Gastroesophageal sphincter (tissue), 4 donors: Measurements from ENCODE around the gene CTCF. TPM values are rescaled to one million over a fixed set of nuclear protein-coding genes. Genes with fewer than 3 reads are reported as not detected.

Source experiments
- ATAC-seq: fragments of 150-250 bp; one replicate; pipeline ENCODE4 v1.9.1; 2016; ENCODE audit warnings: mild to moderate bottlenecking, moderate library complexity
- H3K27ac ChIP-seq, 4 donors: fragments of 200-600 bp; sonication (generic) in 3 of 4; 1 replicate in 3 of 4; 2 replicates in 1 of 4; pipeline ENCODE4 v1.5.1; 2016 to 2019
- H3K27me3 ChIP-seq: fragments of 200-600 bp; sonication (generic); one replicate; pipeline ENCODE4 v1.5.1; 2019
- H3K36me3 ChIP-seq, 2 donors: fragments of 200-600 bp; sonication (generic); one replicate each; pipeline ENCODE4 v1.5.1; 2019; ENCODE audit warnings: control low read depth in 1 of 2
- H3K4me1 ChIP-seq, 3 donors: fragments of 200-600 bp; sonication (generic); 1 replicate in 2 of 3; 2 replicates in 1 of 3; pipeline ENCODE4 v1.5.1; 2016 to 2019; ENCODE audit warnings: control low read depth in 2 of 3
- H3K4me3 ChIP-seq, 2 donors: fragments of 200-600 bp; sonication (generic); one replicate each; pipeline ENCODE4 v1.5.1; 2019; ENCODE audit warnings: mild to moderate bottlenecking in 1 of 2, moderate library complexity in 1 of 2
- H3K9me3 ChIP-seq, 3 donors: fragments of 200-600 bp; sonication (generic); one replicate each; pipeline ENCODE4 v1.5.1; 2017 to 2019; ENCODE audit warnings: control low read depth in 2 of 3
- EP300 ChIP-seq: sonication (generic); formaldehyde crosslinking; IDR thresholded peaks from one replicate; pipeline ENCODE4 v1.6.1; 2017; ENCODE audit warnings: antibody characterized with exemption, mild to moderate bottlenecking
- POLR2A ChIP-seq, 2 donors: fragments of 450-650 bp; IDR thresholded peaks; one replicate each; pipeline ENCODE4 v1.6.1; 2017; ENCODE audit warnings: antibody characterized with exemption in 2 of 2, mild to moderate bottlenecking in 2 of 2, moderate library complexity in 1 of 2
- POLR2AphosphoS5 ChIP-seq: sonication (generic); formaldehyde crosslinking; IDR thresholded peaks from one replicate; pipeline ENCODE4 v1.6.1; 2017; ENCODE audit warnings: antibody characterized with exemption
- WGBS, 2 donors: methylation state at CpG; one replicate each; pipeline ENCODE4 v1.1.5; 2018; ENCODE audit warnings: low coverage in 1 of 2; 5-methylcytosine and 5-hydroxymethylcytosine counted together
- total RNA-seq, 4 donors: library from RNA; depleted of rRNA; stranded (reverse); fragments of >200 nt; gene quantifications; one replicate each; pipeline ENCODE4 v1.1.0, GENCODE V29; 2016
- TF ChIP-seq, protein P1 (sequence below), 4 experiments: fragments of 200-600 bp in 2 of 4; fragments of 450-650 bp in 2 of 4; sonication (generic) in 1 of 4; IDR thresholded peaks; one replicate each; pipeline ENCODE4 v1.5.1; 2017 to 2019; ENCODE audit warnings: antibody characterized with exemption in 4 of 4, mild to moderate bottlenecking in 2 of 4, moderate library complexity in 2 of 4

CTCF gene
- total RNA-seq, 4 donors from 2014 or later: 26.4 to 44.8 (median 41.4) TPM

DNA sequence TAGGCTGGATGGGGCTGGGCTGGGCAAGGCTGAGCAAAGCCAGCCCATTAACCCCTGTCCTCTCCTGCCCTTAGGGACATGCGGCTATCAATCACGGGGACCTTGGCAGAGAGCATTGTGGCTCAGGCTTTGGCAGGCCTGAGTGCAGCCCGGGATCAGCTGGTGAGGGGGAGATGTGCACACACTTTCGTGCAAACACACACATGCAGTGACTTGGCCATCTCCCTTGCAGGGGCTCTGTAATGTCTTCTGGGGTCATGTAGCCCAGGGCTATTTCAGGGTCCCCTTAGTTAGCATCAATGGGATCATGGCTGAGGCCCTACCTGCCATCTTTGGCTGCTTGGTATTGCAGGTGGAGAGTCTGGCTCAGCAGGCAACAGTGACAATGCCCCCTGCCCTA lies 89.5 kb downstream of the CTCF start:
- Histone ChIP-seq H3K27me3 (peaks cover 89% of the 10 kb centered on the region), H3K36me3 (peaks cover 0 to 3% of the 10 kb centered on the region in 2 donors), H3K27ac (no peak overlapping the region), H3K4me1 (peaks cover 5 to 40% (median 8%) of the 10 kb centered on the region in 3 donors), H3K4me3 (no peak overlapping the region), H3K9me3 (no peaks in the 10 kb centered on the region)
- TF ChIP-seq EP300 (no peak), POLR2A (IDR thresholded peaks at IDR 0.05) (no peak), POLR2AphosphoS5 (no peak)
- TF ChIP-seq, protein P1, sequence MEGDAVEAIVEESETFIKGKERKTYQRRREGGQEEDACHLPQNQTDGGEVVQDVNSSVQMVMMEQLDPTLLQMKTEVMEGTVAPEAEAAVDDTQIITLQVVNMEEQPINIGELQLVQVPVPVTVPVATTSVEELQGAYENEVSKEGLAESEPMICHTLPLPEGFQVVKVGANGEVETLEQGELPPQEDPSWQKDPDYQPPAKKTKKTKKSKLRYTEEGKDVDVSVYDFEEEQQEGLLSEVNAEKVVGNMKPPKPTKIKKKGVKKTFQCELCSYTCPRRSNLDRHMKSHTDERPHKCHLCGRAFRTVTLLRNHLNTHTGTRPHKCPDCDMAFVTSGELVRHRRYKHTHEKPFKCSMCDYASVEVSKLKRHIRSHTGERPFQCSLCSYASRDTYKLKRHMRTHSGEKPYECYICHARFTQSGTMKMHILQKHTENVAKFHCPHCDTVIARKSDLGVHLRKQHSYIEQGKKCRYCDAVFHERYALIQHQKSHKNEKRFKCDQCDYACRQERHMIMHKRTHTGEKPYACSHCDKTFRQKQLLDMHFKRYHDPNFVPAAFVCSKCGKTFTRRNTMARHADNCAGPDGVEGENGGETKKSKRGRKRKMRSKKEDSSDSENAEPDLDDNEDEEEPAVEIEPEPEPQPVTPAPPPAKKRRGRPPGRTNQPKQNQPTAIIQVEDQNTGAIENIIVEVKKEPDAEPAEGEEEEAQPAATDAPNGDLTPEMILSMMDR (IDR thresholded peaks at IDR 0.05): no peak
- no CpG with 5 or more reads among the region's 4 CpGs for WGBS, 2 donors
- no peak for ATAC-seq

- Histone ChIP-seq H3K9me3 (no peaks in the 10 kb centered on the region), H3K27me3 (peaks cover 81% of the 10 kb centered on the region), H3K36me3 (peaks cover 0 to 11% of the 10 kb centered on the region in 2 donors), H3K4me1 (peaks cover 5 to 40% (median 8%) of the 10 kb centered on the region in 3 donors), H3K4me3 (peak overlapping the region in 1 of 2 donors; percentile 48), H3K27ac (no peak overlapping the region)
- no CpG with 5 or more reads among the region's 59 CpGs for WGBS, 2 donors
- TF ChIP-seq, protein P1 (IDR thresholded peaks at IDR 0.05): no peak
- TF ChIP-seq EP300: no peak
- TF ChIP-seq POLR2A (IDR thresholded peaks at IDR 0.05): no peak
- TF ChIP-seq POLR2AphosphoS5: no peak
- ATAC-seq: peak; percentile 9
These were observed 90.3 kb downstream of the CTCF start for GRCh38 chr16:67652578-67653127.

GRCh38 chr16:67653128-67653788 lies 90.9 kb downstream of the CTCF start:
- peaks cover 75% of the 10 kb centered on the region for H3K27me3 ChIP-seq
- TF ChIP-seq POLR2AphosphoS5: no peak
- TF ChIP-seq, protein P1 (IDR thresholded peaks at IDR 0.05): peak in 2 of 4 experiments; percentile 16 to 21
- peaks cover 0 to 17% of the 10 kb centered on the region in 2 donors for H3K36me3 ChIP-seq
- H3K4me1 ChIP-seq: peaks cover 5 to 35% (median 8%) of the 10 kb centered on the region in 3 donors
- no CpG with 5 or more reads among the region's 68 CpGs for WGBS, 2 donors
- no peaks in the 10 kb centered on the region for H3K9me3 ChIP-seq
- ATAC-seq: no peak
- H3K4me3 ChIP-seq: peak overlapping the region in 1 of 2 donors; percentile 48
- H3K27ac ChIP-seq: no peak overlapping the region

GRCh38 chr16:67653789-67654402 lies 91.6 kb downstream of the CTCF start:
- Histone ChIP-seq H3K4me1 (peaks cover 5 to 35% (median 10%) of the 10 kb centered on the region in 3 donors), H3K4me3 (peak overlapping the region in 1 of 2 donors; percentile 48), H3K27me3 (peaks cover 68% of the 10 kb centered on the region), H3K36me3 (peaks cover 0 to 24% of the 10 kb centered on the region in 2 donors), H3K9me3 (no peaks in the 10 kb centered on the region), H3K27ac (no peak overlapping the region)
- TF ChIP-seq POLR2A (IDR thresholded peaks at IDR 0.05) (no peak), EP300 (no peak), POLR2AphosphoS5 (no peak)
- TF ChIP-seq, protein P1 (IDR thresholded peaks at IDR 0.05): no peak
- 62% methylated on average over 6 of the region's 25 CpGs; no CpG with 5 or more reads in 1 of the 2 donors for WGBS, 2 donors
- peak; percentile 22 for ATAC-seq
